Measurements from ENCODE around the gene TP53AIP1. TPM values are rescaled to one million over a fixed set of nuclear protein-coding genes. Genes with fewer than 3 reads are reported as not detected.

Gene TP53AIP1
- total and polyA plus RNA-seq, 2 experiments from 2014 or later: 0.07 TPM; not detected in 1

GRCh38 chr11:128927108-128927461, 15.6 kb downstream of the TP53AIP1 start:
- H3K36me3 Mint-ChIP-seq (ENCODE audit: low read depth): no peaks in the 10 kb centered on the region
- H3K9me2 ChIP-seq (ENCODE audit: insufficient read depth): no peaks in the 10 kb centered on the region
- H3K27ac Mint-ChIP-seq: no peak overlapping the region
- H2AFZ ChIP-seq: 0 out of 2 replicates have a peak overlapping the region, but pooled peaks have one; percentile 38
- H3F3A ChIP-seq (replicated peaks; ENCODE audit: low read depth): no peaks in the 10 kb centered on the region
- H3K79me2 ChIP-seq (replicated peaks; ENCODE audit: insufficient read depth): no peaks in the 10 kb centered on the region
- H3K27ac ChIP-seq (ENCODE audit: low read depth): no peak overlapping the region
- H3K27me3 Mint-ChIP-seq (ENCODE audit: insufficient read depth, low read depth, poor library complexity): peaks cover 46% of the 10 kb centered on the region
- H4K20me1 ChIP-seq (replicated peaks; ENCODE audit: insufficient read depth): no peaks in the 10 kb centered on the region
- peaks cover 55% of the 10 kb centered on the region for H3K4me1 Mint-ChIP-seq
- TF ChIP-seq ZNF331 (CRISPR knock-in tag; IDR thresholded peaks at IDR 0.05; ENCODE audit: low read depth) (no peak), ZNF462 (CRISPR knock-in tag; IDR thresholded peaks at IDR 0.05) (no peak), EZH2phosphoT487 (IDR thresholded peaks at IDR 0.05; ENCODE audit: unreplicated experiment) (no peak), JUNB (IDR thresholded peaks at IDR 0.05; ENCODE audit: unreplicated experiment) (no peak), POLR2AphosphoS5 (IDR thresholded peaks at IDR 0.05; ENCODE audit: low read depth) (no peak), ZNF114 (CRISPR knock-in tag; IDR thresholded peaks at IDR 0.05) (no peak), STAT1 (IDR thresholded peaks at IDR 0.05; ENCODE audit: unreplicated experiment) (no peak), ETS1 (IDR thresholded peaks at IDR 0.05) (no peak)
- TF ChIP-seq, protein P1, sequence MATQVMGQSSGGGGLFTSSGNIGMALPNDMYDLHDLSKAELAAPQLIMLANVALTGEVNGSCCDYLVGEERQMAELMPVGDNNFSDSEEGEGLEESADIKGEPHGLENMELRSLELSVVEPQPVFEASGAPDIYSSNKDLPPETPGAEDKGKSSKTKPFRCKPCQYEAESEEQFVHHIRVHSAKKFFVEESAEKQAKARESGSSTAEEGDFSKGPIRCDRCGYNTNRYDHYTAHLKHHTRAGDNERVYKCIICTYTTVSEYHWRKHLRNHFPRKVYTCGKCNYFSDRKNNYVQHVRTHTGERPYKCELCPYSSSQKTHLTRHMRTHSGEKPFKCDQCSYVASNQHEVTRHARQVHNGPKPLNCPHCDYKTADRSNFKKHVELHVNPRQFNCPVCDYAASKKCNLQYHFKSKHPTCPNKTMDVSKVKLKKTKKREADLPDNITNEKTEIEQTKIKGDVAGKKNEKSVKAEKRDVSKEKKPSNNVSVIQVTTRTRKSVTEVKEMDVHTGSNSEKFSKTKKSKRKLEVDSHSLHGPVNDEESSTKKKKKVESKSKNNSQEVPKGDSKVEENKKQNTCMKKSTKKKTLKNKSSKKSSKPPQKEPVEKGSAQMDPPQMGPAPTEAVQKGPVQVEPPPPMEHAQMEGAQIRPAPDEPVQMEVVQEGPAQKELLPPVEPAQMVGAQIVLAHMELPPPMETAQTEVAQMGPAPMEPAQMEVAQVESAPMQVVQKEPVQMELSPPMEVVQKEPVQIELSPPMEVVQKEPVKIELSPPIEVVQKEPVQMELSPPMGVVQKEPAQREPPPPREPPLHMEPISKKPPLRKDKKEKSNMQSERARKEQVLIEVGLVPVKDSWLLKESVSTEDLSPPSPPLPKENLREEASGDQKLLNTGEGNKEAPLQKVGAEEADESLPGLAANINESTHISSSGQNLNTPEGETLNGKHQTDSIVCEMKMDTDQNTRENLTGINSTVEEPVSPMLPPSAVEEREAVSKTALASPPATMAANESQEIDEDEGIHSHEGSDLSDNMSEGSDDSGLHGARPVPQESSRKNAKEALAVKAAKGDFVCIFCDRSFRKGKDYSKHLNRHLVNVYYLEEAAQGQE (IDR thresholded peaks at IDR 0.05; ENCODE audit: unreplicated experiment): no peak
- no peaks in the 10 kb centered on the region; the same call in 2 of the 3 replicates for H3K9me3 Mint-ChIP-seq
- peaks cover 37% of the 10 kb centered on the region for H3K4me1 ChIP-seq (ENCODE audit: insufficient read depth)
- ATAC-seq (no peak), DNase-seq (ENCODE audit: low spot score) (no peak)
- H3K36me3 ChIP-seq (ENCODE audit: insufficient read depth): no peaks in the 10 kb centered on the region
- H3K27me3 ChIP-seq (ENCODE audit: insufficient read depth): peaks cover 45% of the 10 kb centered on the region; the same call in 1 of the 2 replicates
- no peak overlapping the region for H3K4me2 ChIP-seq
- no peak overlapping the region for H3K4me3 Mint-ChIP-seq
- H3K4me3 ChIP-seq: no peak overlapping the region

Data from GM23338 (cell line).